K562 (cell line): ENCODE data around the gene PDCD1LG2. TPM values are rescaled to one million over a fixed set of nuclear protein-coding genes. Genes with fewer than 3 reads are reported as not detected.

Source experiments
- ATAC-seq: fragments of 200-7000 bp; cut with Tn5 transposase; 3 replicates; pipeline ENCODE4 v1.9.1; 2020; ENCODE audit warnings: moderate library complexity
- BruUV-seq: library from RNA; stranded (reverse); fragments of 400-500 nt; replicated peaks from 2 replicates; lab custom pipeline; 2021; lab: Mats Ljungman, UMichigan
- CTCF ChIA-PET: fragments of 300-600 bp; formaldehyde crosslinking; extraction: SDS; loops from one replicate; lab custom pipeline; 2021; ENCODE audit warnings: low intra/inter-chr PET ratio; lab: Yijun Ruan, JAX
- POLR2A ChIA-PET: fragments of 300-600, 350-650 bp; sonication (Branson Sonifier 250); formaldehyde crosslinking; extraction: SDS; loops from one replicate; lab custom pipeline; 2021; ENCODE audit warnings: antibody characterized with exemption, inconsistent platforms; lab: Yijun Ruan, JAX
- DNase-seq, 4 experiments: peaks; one replicate each; pipeline versions ENCODE4 v3.0.0 to v3.0.0-alpha.2; 2011 to 2018; ENCODE audit warnings: low spot score in 3 of 4, mixed read lengths in 3 of 4; ENCODE audit errors: extremely low read depth in 1 of 4
- FAIRE-seq: peaks from 2 replicates; lab custom pipeline; 2011; peaks lifted over from hg19 to GRCh38; lab: Jason Lieb, UNC
- H2AFZ ChIP-seq: 2 replicates; pipeline ENCODE4 v1.6.0; 2011; ENCODE audit warnings: low read depth, low read length, control low read depth, inconsistent platforms
- H3K27ac ChIP-seq: fragments of 200-600 bp; 3 replicates; pipeline ENCODE4 v1.8.0; 2011; ENCODE audit warnings: low read depth, mild to moderate bottlenecking, control low read depth, inconsistent platforms, low read length, moderate library complexity, mixed read lengths; ENCODE audit errors: extremely low read depth
- H3K27me3 ChIP-seq, 2 experiments: fragments of 300-600 bp in 1 of 2; 2 replicates in 1 of 2; 3 replicates in 1 of 2; pipeline versions ENCODE4 v1.6.0 to v1.8.0; 2011; ENCODE audit warnings: inconsistent platforms in 2 of 2, low read length in 2 of 2, mild to moderate bottlenecking in 1 of 2, mixed read lengths in 1 of 2, moderate library complexity in 1 of 2; ENCODE audit not compliant: control insufficient read depth in 2 of 2, insufficient read depth in 2 of 2
- H3K36me3 ChIP-seq: fragments of 300-600 bp; 3 replicates; pipeline ENCODE4 v1.8.0; 2011; ENCODE audit warnings: mild to moderate bottlenecking, low read length, inconsistent platforms; ENCODE audit not compliant: control insufficient read depth, insufficient read depth
- H3K4me1 ChIP-seq, 2 experiments: fragments of 200-600 bp in 1 of 2; replicated peaks in 1 of 2; 2 replicates in 1 of 2; 3 replicates in 1 of 2; pipeline versions ENCODE4 v1.5.1 to v1.8.0; 2011; ENCODE audit warnings: inconsistent platforms in 2 of 2, low read length in 2 of 2, mild to moderate bottlenecking in 1 of 2, mixed read lengths in 1 of 2, moderate library complexity in 1 of 2; ENCODE audit not compliant: control insufficient read depth in 2 of 2, insufficient read depth in 2 of 2
- H3K4me2 ChIP-seq: 2 replicates; pipeline ENCODE4 v1.6.1; 2011; ENCODE audit warnings: low read length, control low read depth, inconsistent platforms, mixed read lengths; ENCODE audit not compliant: insufficient read depth
- H3K4me3 ChIP-seq: fragments of 200-600 bp; sonication (generic), shearing (Covaris generic); 2 replicates; pipeline ENCODE4 v1.5.1; 2016; ENCODE audit warnings: control low read depth, inconsistent platforms
- H3K79me2 ChIP-seq: fragments of 200-600 bp; 3 replicates; pipeline ENCODE4 v1.8.0; 2011; ENCODE audit warnings: low read length, inconsistent platforms; ENCODE audit not compliant: control insufficient read depth, insufficient read depth
- H3K9ac ChIP-seq, 2 experiments: 2 replicates each; pipeline versions ENCODE4 v1.6.0 to v1.6.1; 2011; ENCODE audit warnings: low read depth in 2 of 2, low read length in 2 of 2, control low read depth in 1 of 2, inconsistent platforms in 1 of 2, mild to moderate bottlenecking in 1 of 2, mixed read lengths in 1 of 2; ENCODE audit not compliant: insufficient read depth in 1 of 2
- H3K9me1 ChIP-seq: one replicate; pipeline ENCODE4 v1.6.0; 2011; ENCODE audit warnings: inconsistent platforms, mild to moderate bottlenecking, low read length, moderate library complexity; ENCODE audit not compliant: control insufficient read depth, insufficient read depth
- H3K9me3 ChIP-seq: replicated peaks from 2 replicates; pipeline ENCODE4 v1.5.1; 2011; ENCODE audit warnings: low read depth, low read length, inconsistent platforms; ENCODE audit not compliant: control insufficient read depth, insufficient read depth
- H4K20me1 ChIP-seq: replicated peaks from 2 replicates; pipeline ENCODE4 v1.6.1; 2011; ENCODE audit warnings: low read length, inconsistent platforms, mixed read lengths; ENCODE audit not compliant: control insufficient read depth, insufficient read depth
- ADNP ChIP-seq: fragments of 200-800 bp; sonication (Bioruptor generic); IDR thresholded peaks from 2 replicates; pipeline ENCODE4 v1.6.1; 2016; ENCODE audit warnings: missing genetic modification characterization, missing compliant biosample characterization
- CBX3 ChIP-seq, 2 experiments: IDR thresholded peaks; 1 replicate in 1 of 2; 2 replicates in 1 of 2; pipeline ENCODE4 v1.6.1; 2012; ENCODE audit warnings: inconsistent platforms in 2 of 2, low read length in 2 of 2, borderline replicate concordance in 1 of 2, control low read depth in 1 of 2
- CHD4 ChIP-seq: fragments of 200-600 bp; sonication (generic); IDR thresholded peaks from 3 replicates; pipeline ENCODE4 v1.6.1; 2012; ENCODE audit warnings: low read depth, mild to moderate bottlenecking, mixed read lengths, low read length, inconsistent platforms; ENCODE audit not compliant: insufficient read depth, insufficient replicate concordance, poor library complexity, severe bottlenecking
- MECOM ChIP-seq: fragments of 250-450 bp; sonication (Bioruptor Pico); IDR thresholded peaks from 2 replicates; pipeline ENCODE4 v1.8.0; 2022; ENCODE audit warnings: inconsistent platforms
- PATZ1 ChIP-seq: fragments of 250-450 bp; sonication (Bioruptor Pico); IDR thresholded peaks from 2 replicates; pipeline ENCODE4 v1.5.0; 2020; ENCODE audit warnings: mild to moderate bottlenecking, borderline replicate concordance
- RB1 ChIP-seq: fragments of 450-650 bp; IDR thresholded peaks from 2 replicates; pipeline ENCODE4 v1.6.1; 2017; ENCODE audit warnings: low read depth, mild to moderate bottlenecking
- TCF15 ChIP-seq: fragments of 250-450 bp; sonication (Bioruptor Pico); IDR thresholded peaks from 2 replicates; pipeline ENCODE4 v1.8.0; 2022; ENCODE audit warnings: moderate library complexity, mild to moderate bottlenecking, inconsistent platforms
- TEAD4 ChIP-seq, 2 experiments: sonication (generic) in 1 of 2; formaldehyde crosslinking in 1 of 2; IDR thresholded peaks; 2 replicates each; pipeline versions ENCODE4 v1.6.1 to v1.8.0; 2012 to 2022; ENCODE audit warnings: borderline replicate concordance in 1 of 2, inconsistent platforms in 1 of 2, low read length in 1 of 2, mild to moderate bottlenecking in 1 of 2, missing genetic modification reagents in 1 of 2
- THAP12 ChIP-seq: fragments of 250-450 bp; sonication (Bioruptor Pico); IDR thresholded peaks from 2 replicates; pipeline ENCODE4 v1.9.0; 2021; ENCODE audit warnings: mild to moderate bottlenecking, inconsistent platforms
- THAP7 ChIP-seq: fragments of 250-450 bp; sonication (Bioruptor Pico); IDR thresholded peaks from 2 replicates; pipeline ENCODE4 v1.5.0; 2021
- TSC22D4 ChIP-seq: fragments of 450-650 bp; IDR thresholded peaks from 2 replicates; pipeline ENCODE4 v1.6.1; 2016; ENCODE audit warnings: missing genetic modification characterization, missing biosample characterization, control low read depth
- ZNF668 ChIP-seq: fragments of 250-450 bp; sonication (Bioruptor Pico); IDR thresholded peaks from 2 replicates; pipeline ENCODE4 v1.8.0; 2022; ENCODE audit warnings: mild to moderate bottlenecking, inconsistent platforms
- WGBS: fragments of 100-300 bp; shearing (Covaris generic); methylation state at CpG from one replicate; pipeline ENCODE4 v1.1.6; 2016; ENCODE audit warnings: low coverage, mixed read lengths; ENCODE audit not compliant: insufficient coverage; ENCODE audit errors: missing lambda C conversion rate; 5-methylcytosine and 5-hydroxymethylcytosine counted together
- in situ Hi-C: fragments of 300-500 bp; cut with MboI; formaldehyde crosslinking; loops from 4 replicates; pipeline ENCODE4 v1.15.0; 2018; ENCODE audit warnings: inconsistent platforms, mixed read lengths
- intact Hi-C: fragments of 100-400 bp; cut with micrococcal nuclease; formaldehyde crosslinking; loops from 2 replicates; pipeline ENCODE4 v1.14.2; 2022
- polyA plus RNA-seq, 8 experiments: library from polyadenylated mRNA; depleted of rRNA in 4 of 8; stranded (reverse) in 5 of 8; unstranded in 3 of 8; fragments of >200 nt; fragmentation: Nextera tagmentation in 2 of 8; fragmentation: Illumina TruSeq in 1 of 8; extraction: Ambion mirVana in 2 of 8; extraction: Trizol in 1 of 8; gene quantifications; 2 replicates each; pipeline versions ENCODE4 v1.2.1 to v1.2.3, GENCODE V29; 2011 to 2014; ENCODE audit warnings: inconsistent platforms in 1 of 8, missing spikeins in 1 of 8
- total RNA-seq, 7 experiments: library from RNA; depleted of rRNA in 6 of 7; stranded (reverse); fragments of >200 nt in 6 of 7; fragmentation: Illumina TruSeq in 2 of 7; extraction: Trizol in 2 of 7; gene quantifications; 2 replicates each; pipeline versions ENCODE4 v1.2.1 to v1.2.3, GENCODE V29; 2011 to 2021; ENCODE audit warnings: low replicate concordance in 1 of 7

PDCD1LG2 gene
- total and polyA plus RNA-seq, 9 of the 15 experiments (the other 6 are each of a cell fraction or from before 2014, with no cell fraction given): not detected

GRCh38 chr9:5614985-5615384, 104.7 kb downstream of the PDCD1LG2 start:
- Histone ChIP-seq H3K9ac (no peak overlapping the region), H2AFZ (no peak overlapping the region), H3K36me3 (no peaks in the 10 kb centered on the region), H3K4me2 (no peak overlapping the region), H3K4me3 (no peak overlapping the region), H3K27ac (no peak overlapping the region), H3K9me1 (no peaks in the 10 kb centered on the region), H3K9me3 (no peaks in the 10 kb centered on the region), H4K20me1 (no peaks in the 10 kb centered on the region), H3K79me2 (no peaks in the 10 kb centered on the region), H3K27me3 (no peaks in the 10 kb centered on the region), H3K4me1 (no peaks in the 10 kb centered on the region)
- ChIA-PET POLR2A (interaction anchor here (0.5 kb wide), 1 partner anchor 1258 kb away, joined by 3 read pairs; no protein-coding TSS in a partner anchor), CTCF (no interaction called here)
- ATAC-seq: no peak
- in situ Hi-C loops: no loop called here
- no TSS peak for BruUV-seq
- DNase-seq: no peak
- WGBS: 50% methylated on average over 1 of the region's 3 CpGs
- intact Hi-C loops: no loop called here
- FAIRE-seq: no peak
- TF ChIP-seq TCF15 (CRISPR knock-in tag) (no peak), MECOM (CRISPR knock-in tag) (no peak), ADNP (tag) (no peak), THAP7 (no peak), TEAD4 (IDR thresholded peaks at IDR 0.05; ENCODE audit: low read length) (no peak), TEAD4 (CRISPR knock-in tag; IDR thresholded peaks at IDR 0.05; ENCODE audit: borderline replicate concordance) (no peak), CHD4 (no peak), TSC22D4 (tag) (no peak), CBX3 (IDR thresholded peaks at IDR 0.05; ENCODE audit: borderline replicate concordance in 1 of 2, low read length in 2 of 2) (no peak), RB1 (no peak), THAP12 (CRISPR knock-in tag) (no peak), PATZ1 (CRISPR knock-in tag) (no peak), ZNF668 (CRISPR knock-in tag) (no peak)
